Fibroblast of lung (primary cell): ENCODE measurements around the gene CETN1. TPM values are rescaled to one million over a fixed set of nuclear protein-coding genes. Genes with fewer than 3 reads are reported as not detected.

ENCODE experiments used
- DNase-seq, 2 donors: peaks; one replicate each; pipeline versions ENCODE4 v3.0.0 to v3.0.0-alpha.2; 2010; ENCODE audit warnings: low read depth in 2 of 2
- H2AFZ ChIP-seq: 2 replicates; pipeline ENCODE4 v1.5.1; 2012; ENCODE audit warnings: low read length, control low read depth, inconsistent platforms
- H3K27ac ChIP-seq: 2 replicates; pipeline ENCODE4 v1.5.1; 2011; ENCODE audit warnings: low read length, control low read depth; ENCODE audit not compliant: insufficient read depth
- H3K27me3 ChIP-seq: 2 replicates; pipeline ENCODE4 v1.5.1; 2011; ENCODE audit warnings: mild to moderate bottlenecking, low read length; ENCODE audit not compliant: control insufficient read depth, insufficient read depth
- H3K36me3 ChIP-seq: 2 replicates; pipeline ENCODE4 v1.5.1; 2011; ENCODE audit warnings: low read length; ENCODE audit not compliant: control insufficient read depth, insufficient read depth
- H3K4me1 ChIP-seq: 2 replicates; pipeline ENCODE4 v1.5.1; 2011; ENCODE audit warnings: low read length; ENCODE audit not compliant: control insufficient read depth, insufficient read depth; ENCODE audit errors: extremely low read depth
- H3K4me2 ChIP-seq: 2 replicates; pipeline ENCODE4 v1.5.1; 2011; ENCODE audit warnings: low read length, control low read depth; ENCODE audit not compliant: insufficient read depth; ENCODE audit errors: extremely low read depth
- H3K4me3 ChIP-seq, 4 experiments: fragments of 200-600 bp in 1 of 4; sonication (generic) in 1 of 4; replicated peaks in 1 of 4; 2 replicates each; pipeline ENCODE4 v1.5.1; 2011 to 2016; ENCODE audit warnings: low read length in 4 of 4, low read depth in 3 of 4, mild to moderate bottlenecking in 3 of 4, control low read depth in 2 of 4, inconsistent platforms in 1 of 4, mixed read lengths in 1 of 4; ENCODE audit not compliant: insufficient read depth in 1 of 4; ENCODE audit errors: control extremely low read depth in 1 of 4
- H3K79me2 ChIP-seq: 2 replicates; pipeline ENCODE4 v1.5.1; 2012; ENCODE audit warnings: mild to moderate bottlenecking, low read length, inconsistent platforms; ENCODE audit not compliant: control insufficient read depth, insufficient read depth
- H3K9ac ChIP-seq: 2 replicates; pipeline ENCODE4 v1.5.1; 2011; ENCODE audit warnings: mild to moderate bottlenecking, low read length, control low read depth; ENCODE audit not compliant: insufficient read depth
- H3K9me3 ChIP-seq: 2 replicates; pipeline ENCODE4 v1.5.1; 2012; ENCODE audit warnings: low read depth, low read length; ENCODE audit not compliant: control insufficient read depth, insufficient read depth
- H4K20me1 ChIP-seq: 2 replicates; pipeline ENCODE4 v1.5.1; 2011; ENCODE audit warnings: low read length; ENCODE audit not compliant: control insufficient read depth, insufficient read depth; ENCODE audit errors: extremely low read depth
- EZH2 ChIP-seq: IDR thresholded peaks from 2 replicates; pipeline ENCODE4 v1.5.1; 2012; ENCODE audit warnings: low read length, control low read depth, mild to moderate bottlenecking; ENCODE audit errors: missing control alignments
- polyA plus RNA-seq, 2 donors: library from polyadenylated mRNA; depleted of rRNA in 1 of 2; stranded (reverse) in 1 of 2; unstranded in 1 of 2; fragments of >200 nt; gene quantifications; 2 replicates each; pipeline ENCODE4 v1.2.1, GENCODE V29; 2011 to 2012; ENCODE audit warnings: missing spikeins in 1 of 2
- total RNA-seq: library from RNA; depleted of rRNA; stranded (reverse); fragments of >200 nt; gene quantifications from 2 replicates; pipeline ENCODE4 v1.2.1, GENCODE V29; 2014
- TF ChIP-seq, protein P1 (sequence below), 2 donors: IDR thresholded peaks in 1 of 2; conservative IDR thresholded peaks in 1 of 2; 1 replicate in 1 of 2; 2 replicates in 1 of 2; pipeline ENCODE4 v1.5.1; 2011 to 2012; ENCODE audit warnings: low read length in 2 of 2, control low read depth in 1 of 2, inconsistent platforms in 1 of 2, low read depth in 1 of 2, mild to moderate bottlenecking in 1 of 2

CETN1 gene
- total and polyA plus RNA-seq, 2 donors (not counting 1 experiment from before 2014, with no cell fraction given) = not detected

DNA sequence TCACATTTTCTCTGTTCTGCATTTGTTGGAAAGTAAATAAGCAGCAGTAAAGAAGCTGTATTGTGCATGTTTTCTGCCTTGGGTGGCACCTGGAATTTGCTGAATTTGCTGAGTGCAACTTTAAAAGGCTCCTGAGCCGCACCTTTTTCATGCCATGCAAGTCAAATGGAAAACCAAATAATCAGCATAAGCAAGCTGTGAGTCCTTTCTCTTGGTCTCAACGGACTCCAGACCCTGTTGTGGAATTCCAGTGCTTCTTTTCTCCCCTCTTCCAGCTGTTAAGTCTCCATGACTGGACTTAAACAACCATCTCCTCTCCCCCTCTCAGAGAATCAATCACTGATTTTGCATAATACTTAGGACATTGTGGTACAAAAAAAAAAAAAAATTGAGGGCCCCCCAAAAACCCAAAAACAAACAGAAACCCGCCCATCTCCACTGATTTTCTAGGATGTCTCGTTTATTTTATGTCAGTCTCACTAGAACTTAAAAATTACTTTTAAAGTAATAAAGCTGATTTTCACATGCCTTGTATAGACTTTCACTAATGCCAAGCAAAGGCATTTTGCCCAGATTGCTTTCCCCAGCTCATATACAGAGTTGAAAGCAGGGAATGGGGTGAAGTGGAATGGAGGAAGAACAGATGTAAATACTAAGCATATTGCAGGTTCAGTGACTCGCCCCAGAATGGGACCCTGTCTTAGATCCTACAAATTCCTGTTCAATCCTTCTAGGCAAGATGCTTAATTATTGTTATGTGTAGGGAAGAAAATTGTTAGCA lies 5.1 kb upstream of the CETN1 start:
- Histone ChIP-seq H4K20me1 (no peaks in the 10 kb centered on the region), H3K36me3 (no peaks in the 10 kb centered on the region), H3K9ac (no peak overlapping the region), H2AFZ (no peak overlapping the region), H3K79me2 (no peaks in the 10 kb centered on the region), H3K27ac (no peak overlapping the region), H3K4me1 (no peaks in the 10 kb centered on the region), H3K4me3 (no peak overlapping the region), H3K27me3 (peaks cover 4% of the 10 kb centered on the region), H3K9me3 (no peaks in the 10 kb centered on the region), H3K4me2 (no peak overlapping the region)
- DNase-seq = no peak
- TF ChIP-seq EZH2 = no peak
- TF ChIP-seq, protein P1, sequence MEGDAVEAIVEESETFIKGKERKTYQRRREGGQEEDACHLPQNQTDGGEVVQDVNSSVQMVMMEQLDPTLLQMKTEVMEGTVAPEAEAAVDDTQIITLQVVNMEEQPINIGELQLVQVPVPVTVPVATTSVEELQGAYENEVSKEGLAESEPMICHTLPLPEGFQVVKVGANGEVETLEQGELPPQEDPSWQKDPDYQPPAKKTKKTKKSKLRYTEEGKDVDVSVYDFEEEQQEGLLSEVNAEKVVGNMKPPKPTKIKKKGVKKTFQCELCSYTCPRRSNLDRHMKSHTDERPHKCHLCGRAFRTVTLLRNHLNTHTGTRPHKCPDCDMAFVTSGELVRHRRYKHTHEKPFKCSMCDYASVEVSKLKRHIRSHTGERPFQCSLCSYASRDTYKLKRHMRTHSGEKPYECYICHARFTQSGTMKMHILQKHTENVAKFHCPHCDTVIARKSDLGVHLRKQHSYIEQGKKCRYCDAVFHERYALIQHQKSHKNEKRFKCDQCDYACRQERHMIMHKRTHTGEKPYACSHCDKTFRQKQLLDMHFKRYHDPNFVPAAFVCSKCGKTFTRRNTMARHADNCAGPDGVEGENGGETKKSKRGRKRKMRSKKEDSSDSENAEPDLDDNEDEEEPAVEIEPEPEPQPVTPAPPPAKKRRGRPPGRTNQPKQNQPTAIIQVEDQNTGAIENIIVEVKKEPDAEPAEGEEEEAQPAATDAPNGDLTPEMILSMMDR (conservative IDR thresholded peaks at IDR 0.05 in 1 of 2, IDR thresholded peaks at IDR 0.05 in 1 of 2; ENCODE audit: low read depth in 1 of 2, low read length in 2 of 2) = no peak

DNA sequence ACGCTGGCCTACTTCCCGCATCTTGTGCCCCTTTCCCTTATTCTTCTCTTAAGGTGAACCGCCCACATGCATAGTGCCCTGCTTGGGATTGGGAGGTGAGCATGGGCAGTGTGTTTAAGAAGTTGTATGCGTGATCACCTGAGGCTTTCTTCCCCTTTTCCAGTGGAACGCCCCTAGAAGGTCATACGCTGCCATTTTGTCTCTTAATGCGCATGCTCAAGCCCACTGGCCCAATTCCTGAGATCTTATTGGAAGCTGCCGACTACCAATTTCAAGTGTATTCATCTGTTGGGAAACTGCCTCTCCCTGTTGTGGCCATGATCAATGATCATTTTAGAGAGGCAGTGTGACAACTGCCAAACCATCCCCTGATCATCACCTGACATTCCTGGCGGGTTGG lies 3.3 kb upstream of the CETN1 start:
- H3K27ac ChIP-seq = no peak overlapping the region
- no peaks in the 10 kb centered on the region for H3K9me3 ChIP-seq
- no peaks in the 10 kb centered on the region for H3K4me1 ChIP-seq
- no peak for DNase-seq
- no peaks in the 10 kb centered on the region for H3K36me3 ChIP-seq
- H3K79me2 ChIP-seq = no peaks in the 10 kb centered on the region
- no peak overlapping the region for H3K4me2 ChIP-seq
- no peak overlapping the region for H2AFZ ChIP-seq
- H3K27me3 ChIP-seq = peaks cover 4% of the 10 kb centered on the region
- no peak overlapping the region for H3K9ac ChIP-seq
- TF ChIP-seq, protein P1 (conservative IDR thresholded peaks at IDR 0.05 in 1 of 2, IDR thresholded peaks at IDR 0.05 in 1 of 2; ENCODE audit: low read depth in 1 of 2, low read length in 2 of 2) = no peak
- no peak for TF ChIP-seq EZH2
- H4K20me1 ChIP-seq = no peaks in the 10 kb centered on the region
- H3K4me3 ChIP-seq = no peak overlapping the region

DNA sequence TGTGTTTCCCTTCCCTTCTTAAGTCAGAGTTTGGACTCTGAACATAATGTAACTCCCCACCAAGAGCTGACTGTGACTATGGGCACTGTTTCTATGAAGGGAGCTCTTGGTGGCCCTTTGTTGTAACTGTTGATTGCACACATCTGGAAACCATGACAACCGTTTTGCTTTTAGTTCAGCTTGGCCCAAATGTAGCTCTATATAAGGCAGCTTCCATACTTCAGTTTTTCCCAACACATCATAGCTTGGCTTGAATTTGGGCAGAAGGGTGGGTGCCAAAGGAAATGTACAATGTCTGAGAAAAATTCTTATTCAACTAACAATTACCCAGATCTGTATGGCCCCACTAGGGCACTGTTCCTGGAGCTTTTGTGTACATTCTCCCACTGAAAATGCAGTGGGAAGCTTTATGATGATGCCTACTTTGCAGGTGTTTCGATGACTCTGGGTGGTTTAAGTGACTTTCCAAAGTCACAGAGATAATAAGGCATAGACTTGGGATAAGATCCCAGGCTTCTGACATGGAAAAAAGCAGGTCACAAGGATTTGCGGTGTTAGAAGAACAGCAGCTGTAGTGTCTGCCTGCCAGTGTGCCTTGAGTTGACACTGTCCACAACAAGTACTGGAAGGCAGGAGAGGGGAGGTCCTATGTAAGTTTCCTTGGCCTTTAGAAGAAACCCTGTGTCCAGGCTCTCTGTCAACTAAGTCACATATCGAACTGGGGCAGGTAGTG lies 2.4 kb upstream of the CETN1 start:
- H4K20me1 ChIP-seq = no peaks in the 10 kb centered on the region
- H3K4me1 ChIP-seq = no peaks in the 10 kb centered on the region
- no peak overlapping the region for H3K27ac ChIP-seq
- no peaks in the 10 kb centered on the region for H3K36me3 ChIP-seq
- TF ChIP-seq, protein P1 (conservative IDR thresholded peaks at IDR 0.05 in 1 of 2, IDR thresholded peaks at IDR 0.05 in 1 of 2; ENCODE audit: low read depth in 1 of 2, low read length in 2 of 2) = no peak
- TF ChIP-seq EZH2 = no peak
- no peak overlapping the region for H3K4me3 ChIP-seq
- H3K79me2 ChIP-seq = no peaks in the 10 kb centered on the region
- H3K4me2 ChIP-seq = no peak overlapping the region
- no peak overlapping the region for H3K9ac ChIP-seq
- DNase-seq = peak in 1 of 2 donors; percentile 9
- no peak overlapping the region for H2AFZ ChIP-seq
- peaks cover 4% of the 10 kb centered on the region for H3K27me3 ChIP-seq
- H3K9me3 ChIP-seq = no peaks in the 10 kb centered on the region
